Glomerular visceral epithelial cell (primary cell): ENCODE results near the gene ADARB1.

Source experiments
- DNase-seq: peaks from one replicate; pipeline ENCODE4 v3.0.0-alpha.2; 2016; ENCODE audit errors: extremely low spot score

The ADARB1 gene

DNA sequence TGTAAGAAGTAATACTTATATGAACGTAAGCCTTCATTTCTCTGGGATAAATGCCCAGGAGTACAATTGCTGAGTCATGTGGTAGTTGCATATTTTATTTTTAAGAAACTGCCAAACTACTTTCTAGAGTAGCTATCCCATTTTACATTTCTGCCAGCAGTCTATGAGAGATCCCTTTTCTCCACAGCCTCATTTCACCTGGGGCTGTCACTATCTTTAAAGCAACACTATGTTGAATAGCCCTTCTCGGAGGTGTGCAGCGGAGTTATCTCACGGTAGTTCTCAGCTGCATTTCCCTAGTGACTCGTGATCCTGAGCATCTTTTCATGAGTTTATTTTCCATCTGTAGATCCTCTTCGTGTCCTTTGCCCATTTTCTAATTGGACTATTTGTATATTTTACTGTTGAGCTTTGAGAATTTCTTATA is 93.4 kb downstream of the ADARB1 start:
- no peak for DNase-seq

DNA sequence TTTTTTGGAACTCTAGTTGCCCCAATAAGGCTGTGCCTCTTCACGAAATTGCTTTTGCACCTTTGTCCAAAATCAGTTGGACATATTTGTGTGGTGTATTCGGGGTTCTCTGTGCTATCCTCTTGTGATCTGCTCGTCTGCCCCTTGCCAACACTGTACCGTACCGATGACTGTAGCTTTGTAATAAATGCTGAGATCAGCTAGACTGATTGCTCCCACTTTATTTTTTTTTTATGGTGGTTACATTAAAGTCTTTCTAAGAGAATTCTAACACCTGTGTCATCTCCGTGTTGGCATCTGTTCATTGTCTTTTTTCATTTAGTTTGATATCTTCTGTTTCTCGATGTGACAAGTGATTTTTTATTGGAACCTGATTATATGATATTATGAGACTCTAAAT is 94.1 kb downstream of the ADARB1 start:
- DNase-seq: no peak

- no peak for DNase-seq
These were observed 94.6 kb downstream of the ADARB1 start for GRCh38 chr21:45169001-45169400.

DNA sequence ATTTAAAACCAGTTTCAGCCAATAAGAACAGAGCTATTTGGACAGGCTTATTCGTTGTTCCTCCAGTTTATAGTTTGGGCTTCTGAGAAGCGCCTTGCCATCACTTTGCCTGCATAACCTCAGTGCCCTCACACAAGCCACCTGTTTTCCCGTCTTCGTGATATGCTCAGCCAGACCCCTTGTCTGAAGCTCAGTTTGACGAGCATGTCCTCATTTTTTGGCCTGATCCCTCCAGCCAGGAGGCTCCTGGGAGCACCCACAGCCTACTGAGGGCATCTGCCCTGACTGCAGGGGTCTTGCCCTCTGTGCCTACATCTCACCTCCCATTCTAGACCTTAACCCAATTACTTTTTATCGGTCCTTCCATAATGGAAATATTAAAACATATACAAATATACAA is 95.3 kb downstream of the ADARB1 start:
- DNase-seq: no peak

DNA sequence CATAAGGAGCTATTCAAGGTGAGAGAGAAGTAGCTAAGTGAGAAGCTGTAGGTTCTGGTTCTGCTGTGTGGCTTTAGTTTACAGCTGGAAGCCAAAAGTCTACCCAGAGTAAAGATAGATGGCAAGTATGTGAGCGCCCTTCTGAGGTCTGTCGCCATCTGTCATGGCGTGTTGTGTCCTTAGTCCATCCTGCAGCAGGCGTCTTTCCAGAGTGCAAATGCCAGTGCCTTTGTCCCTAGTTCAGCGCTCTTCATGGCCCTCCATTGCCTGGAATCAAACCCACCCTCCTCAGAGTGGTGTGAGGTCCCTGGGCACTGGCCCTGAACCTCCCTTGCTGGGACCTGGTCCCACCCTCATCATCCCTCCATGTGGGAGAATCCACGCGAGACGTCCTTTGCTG is 96.6 kb downstream of the ADARB1 start:
- no peak for DNase-seq

DNA sequence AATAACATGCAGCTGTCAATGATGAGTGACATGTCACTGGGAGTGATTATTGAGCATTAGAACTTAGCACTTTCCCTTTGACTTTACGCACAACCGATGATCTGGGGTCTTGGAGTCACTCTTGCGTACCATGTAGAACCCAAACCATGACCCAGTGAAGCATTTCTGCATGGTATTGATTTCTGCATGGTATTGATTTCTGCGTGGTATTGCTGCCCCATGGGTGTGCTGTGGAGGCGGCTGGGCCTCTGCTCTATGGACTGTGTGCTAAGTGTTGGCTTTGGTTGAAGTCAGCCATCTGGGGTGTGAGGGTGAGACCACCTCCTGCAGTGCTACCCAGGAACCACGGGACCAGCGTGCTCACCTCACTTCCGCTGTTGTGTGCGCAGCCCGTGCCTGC is 98.0 kb downstream of the ADARB1 start:
- DNase-seq: no peak

DNA sequence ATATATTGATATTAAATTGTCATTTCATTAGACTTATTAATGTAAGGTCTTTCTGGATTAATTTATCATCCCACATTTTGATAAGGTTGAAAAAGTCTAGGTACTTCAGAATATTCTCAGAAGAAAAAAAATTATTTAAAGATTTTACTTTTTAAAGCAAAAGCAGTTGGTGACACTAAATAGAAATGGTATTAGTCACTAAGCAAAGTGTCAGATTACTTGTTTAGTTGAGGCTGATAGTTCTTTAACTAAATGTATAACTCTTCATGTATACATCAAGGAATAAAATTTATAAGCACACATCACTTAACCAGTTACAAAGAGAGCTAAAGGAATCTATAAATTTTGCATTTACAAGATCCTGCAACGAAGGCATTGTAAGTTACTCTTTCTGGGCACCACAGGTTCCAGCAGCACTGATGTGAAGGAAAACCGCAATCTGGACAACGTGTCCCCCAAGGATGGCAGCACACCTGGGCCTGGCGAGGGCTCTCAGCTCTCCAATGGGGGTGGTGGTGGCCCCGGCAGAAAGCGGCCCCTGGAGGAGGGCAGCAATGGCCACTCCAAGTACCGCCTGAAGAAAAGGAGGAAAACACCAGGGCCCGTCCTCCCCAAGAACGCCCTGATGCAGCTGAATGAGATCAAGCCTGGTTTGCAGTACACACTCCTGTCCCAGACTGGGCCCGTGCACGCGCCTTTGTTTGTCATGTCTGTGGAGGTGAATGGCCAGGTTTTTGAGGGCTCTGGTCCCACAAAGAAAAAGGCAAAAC is 101.1 kb downstream of the ADARB1 start:
- no peak for DNase-seq

DNA sequence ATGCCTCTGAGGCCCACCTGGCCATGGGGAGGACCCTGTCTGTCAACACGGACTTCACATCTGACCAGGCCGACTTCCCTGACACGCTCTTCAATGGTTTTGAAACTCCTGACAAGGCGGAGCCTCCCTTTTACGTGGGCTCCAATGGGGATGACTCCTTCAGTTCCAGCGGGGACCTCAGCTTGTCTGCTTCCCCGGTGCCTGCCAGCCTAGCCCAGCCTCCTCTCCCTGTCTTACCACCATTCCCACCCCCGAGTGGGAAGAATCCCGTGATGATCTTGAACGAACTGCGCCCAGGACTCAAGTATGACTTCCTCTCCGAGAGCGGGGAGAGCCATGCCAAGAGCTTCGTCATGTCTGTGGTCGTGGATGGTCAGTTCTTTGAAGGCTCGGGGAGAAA is 101.8 kb downstream of the ADARB1 start:
- DNase-seq: no peak

DNA sequence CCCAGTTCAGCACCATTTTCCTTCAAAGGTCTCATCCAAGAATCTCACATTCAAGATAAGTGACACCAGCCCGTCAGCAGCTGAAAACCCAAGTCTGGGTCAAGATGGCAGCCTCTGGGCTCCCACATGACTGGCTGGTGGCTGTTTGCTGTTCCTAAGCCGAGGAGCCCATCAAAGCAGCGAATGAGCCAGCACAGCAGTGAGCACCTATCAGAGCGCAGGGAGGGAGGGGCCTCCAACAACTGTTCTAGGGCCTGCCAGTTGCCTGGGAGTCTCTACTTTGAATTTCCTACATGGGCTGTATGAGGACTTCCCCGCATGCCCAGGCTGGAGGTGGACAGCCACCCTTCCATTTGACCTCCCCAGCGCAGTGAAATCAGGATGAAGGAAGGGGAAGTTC is 102.7 kb downstream of the ADARB1 start:
- no peak for DNase-seq

DNA sequence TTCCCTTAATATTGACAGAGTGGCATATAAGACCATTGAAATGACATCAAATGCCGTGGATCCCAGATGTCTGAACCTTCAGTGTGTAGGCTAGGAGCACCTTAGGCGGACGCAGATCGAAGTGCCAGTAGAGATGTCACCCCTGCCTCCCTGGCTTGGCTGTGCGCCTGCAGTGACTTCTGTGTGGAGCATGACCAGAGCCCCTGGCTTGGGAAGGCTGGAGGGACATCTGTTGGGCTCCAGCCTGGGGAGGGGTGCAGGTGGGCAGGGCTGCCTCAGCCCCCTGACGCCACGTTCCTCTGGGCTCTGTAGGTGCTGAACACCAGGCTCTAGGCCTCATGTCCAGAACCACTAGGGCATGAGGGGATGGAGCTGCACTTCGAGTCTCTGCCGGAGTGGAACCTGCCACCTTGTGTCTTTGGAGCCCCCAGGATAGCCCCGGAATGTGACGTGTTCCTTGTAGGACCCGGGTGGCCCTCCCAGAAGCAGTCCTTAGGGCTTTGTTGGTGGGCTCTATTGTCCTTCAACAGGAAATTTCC is 103.8 kb downstream of the ADARB1 start:
- no peak for DNase-seq

DNA sequence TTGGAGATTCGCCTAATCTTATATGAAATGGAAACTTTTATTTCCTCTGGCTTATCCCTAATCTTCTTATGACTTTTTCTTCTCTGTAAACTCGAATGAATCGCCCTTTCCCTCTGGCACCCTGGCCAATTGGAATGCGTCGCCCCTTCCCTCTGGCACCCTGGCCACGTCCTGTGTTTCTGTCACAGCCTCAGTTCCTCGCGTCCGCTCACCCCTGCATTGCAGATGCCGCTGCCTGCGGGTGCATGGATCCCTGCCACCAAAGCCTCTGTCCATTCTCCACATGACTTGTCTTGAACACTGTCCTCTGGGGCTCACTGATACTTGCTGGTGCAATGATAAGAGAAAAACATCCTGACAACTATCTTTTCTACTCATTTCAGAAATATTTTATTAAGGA is 104.6 kb downstream of the ADARB1 start:
- DNase-seq: no peak

GRCh38 chr21:45179568-45180245 is 105.3 kb downstream of the ADARB1 start:
- no peak for DNase-seq

- DNase-seq: no peak
These were observed 105.8 kb downstream of the ADARB1 start for GRCh38 chr21:45180246-45180599.

DNA sequence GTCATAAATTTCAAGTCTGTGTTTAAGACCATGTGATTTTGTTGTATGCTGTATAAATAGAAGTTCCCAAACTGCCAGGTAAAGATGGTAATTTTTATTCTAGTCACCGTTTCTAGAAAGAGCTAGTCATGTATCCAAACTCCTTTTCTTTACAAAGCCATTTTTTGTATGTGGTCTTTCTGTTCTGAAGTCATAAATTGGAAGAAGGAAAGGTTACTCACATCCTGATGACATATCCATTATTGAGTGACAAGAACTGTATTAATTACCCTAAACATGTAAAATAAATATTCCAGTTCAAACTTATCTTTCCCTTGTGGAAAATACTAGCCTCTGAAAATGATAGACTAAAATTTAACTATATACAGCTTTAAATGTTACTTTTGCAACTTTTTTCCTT is 108.6 kb downstream of the ADARB1 start:
- no peak for DNase-seq

GRCh38 chr21:45183852-45184251 is 109.5 kb downstream of the ADARB1 start:
- DNase-seq: no peak

GRCh38 chr21:45184869-45185268 is 110.5 kb downstream of the ADARB1 start:
- DNase-seq: no peak

DNA sequence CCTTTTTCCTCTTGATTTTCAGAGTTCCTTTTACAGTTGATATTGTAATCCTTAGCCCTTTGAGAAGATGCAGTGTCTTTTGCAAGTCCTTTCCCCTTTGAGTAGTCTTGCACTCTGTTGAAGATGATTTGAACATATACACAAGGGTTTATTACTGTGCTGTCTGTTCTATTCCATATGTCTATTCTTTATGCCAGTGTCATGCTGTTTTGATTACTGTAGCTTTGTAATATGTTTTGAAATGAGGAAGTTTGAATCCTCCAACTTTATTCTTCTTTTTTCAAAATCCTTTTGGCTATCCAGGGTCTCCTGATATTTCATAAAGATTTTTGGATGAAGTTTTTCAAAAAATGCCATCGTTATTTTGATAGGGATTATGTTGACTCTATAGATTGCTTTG is 112.3 kb downstream of the ADARB1 start:
- no peak for DNase-seq

DNA sequence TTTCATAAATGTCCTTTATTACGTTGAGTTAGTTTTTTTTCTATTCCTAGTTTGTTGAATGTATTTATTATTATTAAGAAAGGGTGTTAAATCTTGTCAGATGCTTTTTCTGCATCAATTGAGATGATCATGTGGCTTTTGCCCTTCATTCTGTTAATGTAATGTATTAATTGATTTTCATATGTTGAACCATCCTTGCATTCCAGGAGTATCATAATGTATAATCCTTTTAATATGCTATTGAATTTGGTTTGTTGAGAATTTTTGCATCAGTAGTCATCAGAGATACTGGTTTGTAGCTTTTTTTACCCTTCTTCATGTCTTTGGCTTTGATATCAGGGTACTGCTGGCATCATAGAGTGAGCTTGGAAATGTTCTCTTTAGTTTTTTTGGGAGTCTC is 113.3 kb downstream of the ADARB1 start:
- DNase-seq: no peak

DNA sequence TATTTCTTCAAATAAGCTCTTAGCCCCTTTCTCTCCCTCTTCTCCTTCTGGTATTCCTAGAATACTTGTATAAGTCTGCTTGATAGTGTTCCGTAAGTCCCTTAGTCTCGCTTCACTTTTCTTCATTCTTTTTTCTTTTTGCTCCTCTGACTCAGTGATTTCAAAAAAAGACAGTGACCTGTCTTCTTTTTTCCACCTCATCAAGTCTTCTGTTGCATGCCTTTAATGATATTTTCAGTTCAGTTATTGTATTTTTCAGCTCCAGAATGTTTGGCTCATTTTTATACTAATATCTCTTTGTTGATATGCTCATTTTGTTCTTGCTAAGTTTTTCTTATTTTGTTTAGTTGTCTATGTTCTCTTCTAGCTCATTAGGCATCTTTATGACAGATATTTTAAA is 115.6 kb downstream of the ADARB1 start:
- DNase-seq: no peak

DNA sequence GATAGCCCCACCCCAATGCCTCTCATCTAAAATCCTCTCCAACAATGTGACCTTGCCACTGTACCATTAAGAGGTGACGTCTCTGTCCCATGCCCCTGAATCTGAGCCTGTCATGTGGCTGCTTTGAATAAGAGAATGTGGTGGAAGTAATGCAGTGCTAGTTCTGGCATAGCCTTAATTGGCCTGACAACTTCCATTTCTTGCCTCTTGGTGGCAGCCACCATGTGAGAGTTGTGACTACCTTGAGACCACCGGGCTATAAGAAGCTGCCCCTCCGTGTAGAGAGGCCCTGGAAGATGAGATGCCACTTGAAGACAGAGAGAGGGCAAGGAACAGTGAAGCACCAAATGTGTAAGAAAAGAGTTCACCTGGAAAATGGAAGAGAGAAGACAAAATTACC is 118.0 kb downstream of the ADARB1 start:
- DNase-seq: no peak

GRCh38 chr21:45196620-45197019 is 122.2 kb downstream of the ADARB1 start:
- no peak for DNase-seq

DNA sequence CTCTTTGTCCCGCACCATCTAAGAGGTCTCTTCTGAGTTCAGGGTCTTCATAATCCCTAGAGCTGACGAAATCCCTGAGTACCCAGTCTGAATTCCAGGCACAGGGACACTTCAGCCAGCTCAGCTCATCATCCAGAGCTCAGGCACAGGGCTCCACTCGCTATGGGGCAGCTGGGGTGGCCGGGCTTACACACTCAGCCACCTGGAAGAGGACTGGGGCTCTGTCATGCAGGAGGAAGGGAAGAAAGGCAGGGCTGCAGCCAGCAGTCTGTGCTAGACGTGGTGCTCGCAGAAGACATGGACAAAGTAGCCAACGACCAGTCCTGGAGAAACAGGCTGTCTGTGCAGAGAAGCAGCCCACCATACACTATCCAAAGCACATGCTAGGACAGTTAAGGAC is 124.8 kb downstream of the ADARB1 start:
- DNase-seq: no peak

GRCh38 chr21:45200031-45200430 is 125.7 kb downstream of the ADARB1 start:
- DNase-seq: no peak
